OCI-LY1 (cell line): ENCODE measurements around the gene ADARB2.

Experiments used
- H2AFZ ChIP-seq: fragments of 200-600 bp; sonication (generic), shearing (Covaris generic); 2 replicates; pipeline ENCODE4 v1.6.0; 2014; ENCODE audit warnings: antibody characterized with exemption, mild to moderate bottlenecking, low read length
- H3F3A ChIP-seq: fragments of 200-600 bp; sonication (generic), shearing (Covaris generic); 2 replicates; pipeline ENCODE4 v1.6.0; 2014; ENCODE audit warnings: mild to moderate bottlenecking, antibody characterized with exemption, low read length, moderate library complexity; ENCODE audit not compliant: insufficient read depth
- H3K27ac ChIP-seq: fragments of 200-600 bp; sonication (generic); 2 replicates; pipeline ENCODE4 v1.5.1; 2014; ENCODE audit warnings: low read length, mixed run types, mild to moderate bottlenecking, low read depth; ENCODE audit not compliant: poor library complexity, severe bottlenecking
- H3K27me3 ChIP-seq: fragments of 200-600 bp; sonication (generic); 2 replicates; pipeline ENCODE4 v1.6.0; 2014; ENCODE audit warnings: antibody characterized with exemption, mild to moderate bottlenecking, low read length, moderate library complexity; ENCODE audit not compliant: insufficient read depth
- H3K36me3 ChIP-seq: fragments of 200-600 bp; sonication (generic); 2 replicates; pipeline ENCODE4 v1.6.1; 2014; ENCODE audit warnings: mild to moderate bottlenecking, antibody characterized with exemption, low read length, moderate library complexity, mixed read lengths; ENCODE audit not compliant: insufficient read depth
- H3K4me1 ChIP-seq: fragments of 200-600 bp; sonication (generic); 2 replicates; pipeline ENCODE4 v1.5.1; 2014; ENCODE audit warnings: mild to moderate bottlenecking, low read length, moderate library complexity; ENCODE audit not compliant: insufficient read depth, severe bottlenecking
- H3K4me2 ChIP-seq: fragments of 200-600 bp; sonication (generic), shearing (Covaris generic); 2 replicates; pipeline ENCODE4 v1.6.1; 2014; ENCODE audit warnings: low read length
- H3K4me3 ChIP-seq: fragments of 200-600 bp; sonication (generic); 2 replicates; pipeline ENCODE4 v1.5.1; 2014; ENCODE audit warnings: low read length, low read depth, mild to moderate bottlenecking, mixed read lengths; ENCODE audit not compliant: poor library complexity, severe bottlenecking
- H3K79me2 ChIP-seq: fragments of 200-600 bp; shearing (Covaris generic); 2 replicates; pipeline ENCODE4 v1.6.1; 2016; ENCODE audit warnings: mixed run types, low read length, mixed read lengths; ENCODE audit not compliant: insufficient read depth
- H3K9ac ChIP-seq: fragments of 200-600 bp; sonication (generic), shearing (Covaris generic); 2 replicates; pipeline ENCODE4 v1.6.1; 2014; ENCODE audit warnings: mild to moderate bottlenecking, low read length, mixed read lengths
- H3K9me2 ChIP-seq: fragments of 200-600 bp; sonication (generic), shearing (Covaris generic); 2 replicates; pipeline ENCODE4 v1.6.1; 2014; ENCODE audit warnings: low read depth, mild to moderate bottlenecking, low read length, mixed read lengths
- H3K9me3 ChIP-seq: fragments of 200-600 bp; shearing (Covaris generic); 2 replicates; pipeline ENCODE4 v1.6.1; 2014; ENCODE audit warnings: low read length, mixed read lengths
- H4K20me1 ChIP-seq: fragments of 200-600 bp; sonication (generic), shearing (Covaris generic); 2 replicates; pipeline ENCODE4 v1.6.0; 2016; ENCODE audit warnings: mild to moderate bottlenecking, low read length; ENCODE audit not compliant: insufficient read depth
- EZH2 ChIP-seq: fragments of 200-600 bp; sonication (generic), shearing (Covaris generic); IDR thresholded peaks from 2 replicates; pipeline ENCODE4 v1.8.0; 2017; ENCODE audit warnings: borderline replicate concordance, mixed run types, mild to moderate bottlenecking, antibody characterized with exemption, low read length, moderate library complexity, mixed read lengths
- TF ChIP-seq, protein P1 (sequence below): fragments of 200-600 bp; sonication (generic), shearing (Covaris generic); IDR thresholded peaks from 2 replicates; pipeline ENCODE4 v1.5.1; 2017; ENCODE audit warnings: mild to moderate bottlenecking, antibody characterized with exemption, low read length, moderate library complexity, mixed read lengths

The ADARB2 gene

DNA sequence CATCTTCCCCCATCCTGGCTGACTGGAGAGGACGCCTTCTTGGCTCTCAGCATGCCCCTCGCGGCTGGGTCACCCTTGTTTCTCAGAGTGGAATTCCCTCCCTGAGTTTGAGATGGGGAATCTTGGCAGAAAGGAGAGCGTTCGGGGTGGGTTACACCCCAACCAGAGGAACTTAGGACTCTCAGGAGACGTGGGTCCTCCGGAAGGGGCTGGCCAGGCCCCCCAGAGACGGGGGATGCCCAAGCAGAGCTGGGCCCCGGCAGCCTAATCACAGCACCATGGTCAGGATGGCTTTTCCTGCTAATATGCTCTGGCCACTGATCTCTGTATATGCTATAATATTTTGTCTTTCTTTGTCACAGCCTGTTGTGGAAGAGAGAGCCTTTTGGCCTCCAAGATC, 466.8 kb downstream of the ADARB2 start:
- Histone ChIP-seq H3K9me2 (no peaks in the 10 kb centered on the region), H3K27me3 (no peaks in the 10 kb centered on the region), H3K4me3 (no peak overlapping the region), H2AFZ (no peak overlapping the region), H3K4me1 (no peaks in the 10 kb centered on the region), H3K27ac (no peak overlapping the region), H3F3A (no peaks in the 10 kb centered on the region), H3K36me3 (no peaks in the 10 kb centered on the region), H4K20me1 (no peaks in the 10 kb centered on the region), H3K4me2 (no peak overlapping the region), H3K79me2 (no peaks in the 10 kb centered on the region), H3K9me3 (no peaks in the 10 kb centered on the region), H3K9ac (no peak overlapping the region)
- TF ChIP-seq, protein P1, sequence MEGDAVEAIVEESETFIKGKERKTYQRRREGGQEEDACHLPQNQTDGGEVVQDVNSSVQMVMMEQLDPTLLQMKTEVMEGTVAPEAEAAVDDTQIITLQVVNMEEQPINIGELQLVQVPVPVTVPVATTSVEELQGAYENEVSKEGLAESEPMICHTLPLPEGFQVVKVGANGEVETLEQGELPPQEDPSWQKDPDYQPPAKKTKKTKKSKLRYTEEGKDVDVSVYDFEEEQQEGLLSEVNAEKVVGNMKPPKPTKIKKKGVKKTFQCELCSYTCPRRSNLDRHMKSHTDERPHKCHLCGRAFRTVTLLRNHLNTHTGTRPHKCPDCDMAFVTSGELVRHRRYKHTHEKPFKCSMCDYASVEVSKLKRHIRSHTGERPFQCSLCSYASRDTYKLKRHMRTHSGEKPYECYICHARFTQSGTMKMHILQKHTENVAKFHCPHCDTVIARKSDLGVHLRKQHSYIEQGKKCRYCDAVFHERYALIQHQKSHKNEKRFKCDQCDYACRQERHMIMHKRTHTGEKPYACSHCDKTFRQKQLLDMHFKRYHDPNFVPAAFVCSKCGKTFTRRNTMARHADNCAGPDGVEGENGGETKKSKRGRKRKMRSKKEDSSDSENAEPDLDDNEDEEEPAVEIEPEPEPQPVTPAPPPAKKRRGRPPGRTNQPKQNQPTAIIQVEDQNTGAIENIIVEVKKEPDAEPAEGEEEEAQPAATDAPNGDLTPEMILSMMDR = no peak
- TF ChIP-seq EZH2 = no peak

DNA sequence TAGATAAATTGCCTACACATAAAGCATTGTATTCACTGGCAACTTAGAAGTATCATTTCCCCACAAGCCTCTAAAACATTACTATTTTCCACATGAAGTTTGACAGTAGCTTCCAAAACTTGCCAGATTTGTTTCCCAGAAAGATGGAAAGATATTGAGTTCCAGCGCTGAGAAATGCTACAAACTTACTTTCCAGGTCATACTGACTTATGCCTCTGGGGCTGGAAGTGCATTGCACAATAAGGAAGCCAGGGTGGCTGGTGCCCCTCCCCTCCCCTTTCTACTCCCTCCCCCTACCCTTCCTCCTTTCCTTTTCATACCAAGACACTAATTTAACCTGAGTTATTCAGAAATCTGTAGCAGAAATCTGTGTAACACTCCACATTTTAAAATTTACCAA, 468.5 kb downstream of the ADARB2 start:
- no peaks in the 10 kb centered on the region for H4K20me1 ChIP-seq
- no peak overlapping the region for H3K9ac ChIP-seq
- no peaks in the 10 kb centered on the region for H3K79me2 ChIP-seq
- H3K27ac ChIP-seq = no peak overlapping the region
- TF ChIP-seq, protein P1 = no peak
- TF ChIP-seq EZH2 = no peak
- no peak overlapping the region for H3K4me3 ChIP-seq
- H3K9me2 ChIP-seq = no peaks in the 10 kb centered on the region
- no peak overlapping the region for H3K4me2 ChIP-seq
- H3K36me3 ChIP-seq = no peaks in the 10 kb centered on the region
- no peaks in the 10 kb centered on the region for H3F3A ChIP-seq
- no peaks in the 10 kb centered on the region for H3K4me1 ChIP-seq
- no peak overlapping the region for H2AFZ ChIP-seq
- H3K27me3 ChIP-seq = no peaks in the 10 kb centered on the region
- H3K9me3 ChIP-seq = no peaks in the 10 kb centered on the region

DNA sequence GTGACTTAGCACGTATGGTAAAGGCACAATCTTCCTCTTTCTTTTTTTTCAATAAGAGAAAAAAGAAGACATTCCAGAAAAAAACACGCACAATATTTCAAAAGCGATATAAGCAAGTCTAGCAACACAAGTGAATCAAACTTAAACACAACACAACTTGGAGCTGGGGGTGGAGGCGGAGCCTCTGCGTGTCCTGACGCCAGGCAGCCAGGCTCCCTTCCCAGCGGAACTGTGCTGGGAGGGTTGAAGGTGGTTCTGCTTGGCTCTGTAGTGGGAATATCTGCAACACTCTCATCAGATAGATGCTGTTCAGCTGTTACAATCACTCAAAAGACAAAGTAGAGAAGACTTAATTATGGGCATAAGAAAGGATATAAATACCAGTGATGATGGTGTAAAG, 469.8 kb downstream of the ADARB2 start:
- Histone ChIP-seq H3K36me3 (no peaks in the 10 kb centered on the region), H3K9me3 (no peaks in the 10 kb centered on the region), H3K79me2 (no peaks in the 10 kb centered on the region), H4K20me1 (no peaks in the 10 kb centered on the region), H3K4me3 (no peak overlapping the region), H3K27me3 (no peaks in the 10 kb centered on the region), H3F3A (no peaks in the 10 kb centered on the region), H2AFZ (no peak overlapping the region), H3K9ac (no peak overlapping the region), H3K4me1 (no peaks in the 10 kb centered on the region), H3K27ac (no peak overlapping the region), H3K4me2 (no peak overlapping the region), H3K9me2 (no peaks in the 10 kb centered on the region)
- TF ChIP-seq, protein P1 = no peak
- no peak for TF ChIP-seq EZH2
